ENCODE measurements around the gene STH. TPM values are rescaled to one million over a fixed set of nuclear protein-coding genes. Genes with fewer than 3 reads are reported as not detected.

STH gene
- total and polyA plus RNA-seq, 10 of the 15 experiments (the other 5 are each of a cell fraction or from before 2014, with no cell fraction given), result not detected

DNA sequence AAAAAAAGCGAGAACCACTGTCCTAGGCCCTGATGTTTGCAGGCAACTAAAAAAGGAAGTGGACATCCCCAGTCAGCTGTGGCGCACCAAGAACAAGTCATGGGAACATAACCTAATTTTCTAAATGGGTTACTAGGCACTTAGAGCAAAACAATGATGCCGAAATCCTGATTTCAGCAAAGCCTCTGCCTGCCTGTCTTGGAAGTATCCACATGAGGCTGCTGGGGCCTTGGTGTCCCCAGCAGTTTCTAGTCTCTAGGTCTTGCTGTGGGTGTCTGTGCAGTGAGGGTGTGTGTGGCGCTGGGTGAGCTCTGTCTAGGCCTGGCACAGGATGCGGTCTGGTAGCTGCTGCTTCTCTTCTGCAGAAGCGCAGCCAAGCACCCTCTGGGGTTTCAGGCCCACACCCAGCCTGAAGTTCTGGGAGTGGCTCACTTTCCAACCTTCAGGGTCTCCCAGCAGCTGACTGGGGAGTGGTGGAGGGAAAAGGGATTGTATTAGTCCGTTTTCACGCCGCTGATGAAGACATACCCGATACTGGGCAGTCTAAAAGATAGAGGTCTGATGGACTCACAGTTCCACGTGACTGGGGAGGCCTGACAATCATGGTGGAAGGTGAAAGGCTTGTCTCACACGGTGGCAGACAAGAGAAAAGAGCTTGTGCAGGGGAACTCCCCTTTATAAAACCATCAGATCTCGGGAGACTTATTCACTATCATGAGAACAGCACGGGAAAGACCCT lies 21.1 kb downstream of the STH start:
- in situ Hi-C loops (cut with MboI) (no loop called here), intact Hi-C loops (cut with micrococcal nuclease; ENCODE audit: unreplicated experiment) (no loop called here)
- no TSS peak for BruUV-seq (replicated peaks)
- peak; percentile 93 for ATAC-seq
- CTCF ChIA-PET, result interaction anchor here (0.6 to 1.8 kb wide), 5 partner anchors 17 to 267 kb away, joined by 3 to 4 read pairs (median 3); no protein-coding TSS in a partner anchor
- Histone ChIP-seq H3K36me3 (ENCODE audit: control insufficient read depth in 2 of 2, insufficient read depth in 2 of 2, low read length in 1 of 2) (no peaks in the 10 kb centered on the region), H3K9me3 (replicated peaks; ENCODE audit: control insufficient read depth, insufficient read depth, low read length) (no peaks in the 10 kb centered on the region), H3K4me2 (ENCODE audit: control insufficient read depth, insufficient read depth) (no peak overlapping the region), H3K27me3 (replicated peaks in 1 of 2; ENCODE audit: control insufficient read depth in 2 of 2, insufficient read depth in 2 of 2, low read length in 1 of 2) (no peaks in the 10 kb centered on the region), H3K4me1 (ENCODE audit: control insufficient read depth, insufficient read depth, low read length) (peaks cover 9% of the 10 kb centered on the region; the same call in 1 of the 2 replicates), H3K4me3 (no peak overlapping the region), H3K27ac (ENCODE audit: control insufficient read depth, insufficient read depth) (no peak overlapping the region), H3K79me2 (ENCODE audit: control insufficient read depth, insufficient read depth, low read length) (no peaks in the 10 kb centered on the region), H2AFZ (ENCODE audit: control insufficient read depth, low read depth, low read length) (peak overlapping the region; percentile 63), H3K9ac (ENCODE audit: control insufficient read depth, insufficient read depth, low read length) (no peak overlapping the region), H4K20me1 (ENCODE audit: control insufficient read depth, insufficient read depth) (no peaks in the 10 kb centered on the region)
- POLR2A ChIA-PET, result interaction anchor here (1.3 kb wide), 1 partner anchor 125 kb away, joined by 7 read pairs; no protein-coding TSS in a partner anchor
- DNase-seq (ENCODE audit: low read depth, low spot score), result peak; percentile 39
- RAD21 ChIA-PET (ENCODE audit: unreplicated experiment), result interaction anchor here (0.7 to 1.3 kb wide), 4 partner anchors 14 to 173 kb away, joined by 3 read pairs; partner anchors contain the start of gene KANSL1
- 30% methylated on average over 14 of the region's 14 CpGs for WGBS (ENCODE audit: insufficient coverage, insufficient replicate concordance, low lambda C conversion rate, missing lambda C conversion rate)
- FAIRE-seq, result no peak
- SMC1A ChIA-PET (ENCODE audit: uncharacterized antibody, unreplicated experiment), result interaction anchor here (0.6 to 2.2 kb wide), 6 partner anchors 14 to 193 kb away, joined by 3 to 9 read pairs (median 3); partner anchors contain the start of gene KANSL1
- TF ChIP-seq JUND (IDR thresholded peaks at IDR 0.05; ENCODE audit: low read depth, low read length) (no peak), MTA2 (IDR thresholded peaks at IDR 0.05; ENCODE audit: low read depth) (0 out of 2 replicates have a peak, but pooled peaks have one; percentile 17), SMARCA5 (IDR thresholded peaks at IDR 0.05) (0 out of 2 replicates have a peak, but pooled peaks have one; percentile 15), CHD1 (IDR thresholded peaks at IDR 0.05; ENCODE audit: low read depth, low read length) (no peak), TBL1XR1 (IDR thresholded peaks at IDR 0.05; ENCODE audit: low read depth, low read length) (no peak), RUNX3 (IDR thresholded peaks at IDR 0.05; ENCODE audit: low read length) (0 out of 2 replicates have a peak, but pooled peaks have one; percentile 11), BHLHE40 (IDR thresholded peaks at IDR 0.05; ENCODE audit: borderline replicate concordance in 1 of 2, low read depth in 2 of 2, low read length in 1 of 2) (peak in 1 of 2 experiments; percentile 51; a peak in 1 of 4 replicates), RAD51 (IDR thresholded peaks at IDR 0.05) (peak; percentile 77)
- TF ChIP-seq, protein P1, sequence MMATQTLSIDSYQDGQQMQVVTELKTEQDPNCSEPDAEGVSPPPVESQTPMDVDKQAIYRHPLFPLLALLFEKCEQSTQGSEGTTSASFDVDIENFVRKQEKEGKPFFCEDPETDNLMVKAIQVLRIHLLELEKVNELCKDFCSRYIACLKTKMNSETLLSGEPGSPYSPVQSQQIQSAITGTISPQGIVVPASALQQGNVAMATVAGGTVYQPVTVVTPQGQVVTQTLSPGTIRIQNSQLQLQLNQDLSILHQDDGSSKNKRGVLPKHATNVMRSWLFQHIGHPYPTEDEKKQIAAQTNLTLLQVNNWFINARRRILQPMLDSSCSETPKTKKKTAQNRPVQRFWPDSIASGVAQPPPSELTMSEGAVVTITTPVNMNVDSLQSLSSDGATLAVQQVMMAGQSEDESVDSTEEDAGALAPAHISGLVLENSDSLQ (IDR thresholded peaks at IDR 0.05), result peak; percentile 54; the same call in 1 of the 2 replicates
- TF ChIP-seq, protein P2, sequence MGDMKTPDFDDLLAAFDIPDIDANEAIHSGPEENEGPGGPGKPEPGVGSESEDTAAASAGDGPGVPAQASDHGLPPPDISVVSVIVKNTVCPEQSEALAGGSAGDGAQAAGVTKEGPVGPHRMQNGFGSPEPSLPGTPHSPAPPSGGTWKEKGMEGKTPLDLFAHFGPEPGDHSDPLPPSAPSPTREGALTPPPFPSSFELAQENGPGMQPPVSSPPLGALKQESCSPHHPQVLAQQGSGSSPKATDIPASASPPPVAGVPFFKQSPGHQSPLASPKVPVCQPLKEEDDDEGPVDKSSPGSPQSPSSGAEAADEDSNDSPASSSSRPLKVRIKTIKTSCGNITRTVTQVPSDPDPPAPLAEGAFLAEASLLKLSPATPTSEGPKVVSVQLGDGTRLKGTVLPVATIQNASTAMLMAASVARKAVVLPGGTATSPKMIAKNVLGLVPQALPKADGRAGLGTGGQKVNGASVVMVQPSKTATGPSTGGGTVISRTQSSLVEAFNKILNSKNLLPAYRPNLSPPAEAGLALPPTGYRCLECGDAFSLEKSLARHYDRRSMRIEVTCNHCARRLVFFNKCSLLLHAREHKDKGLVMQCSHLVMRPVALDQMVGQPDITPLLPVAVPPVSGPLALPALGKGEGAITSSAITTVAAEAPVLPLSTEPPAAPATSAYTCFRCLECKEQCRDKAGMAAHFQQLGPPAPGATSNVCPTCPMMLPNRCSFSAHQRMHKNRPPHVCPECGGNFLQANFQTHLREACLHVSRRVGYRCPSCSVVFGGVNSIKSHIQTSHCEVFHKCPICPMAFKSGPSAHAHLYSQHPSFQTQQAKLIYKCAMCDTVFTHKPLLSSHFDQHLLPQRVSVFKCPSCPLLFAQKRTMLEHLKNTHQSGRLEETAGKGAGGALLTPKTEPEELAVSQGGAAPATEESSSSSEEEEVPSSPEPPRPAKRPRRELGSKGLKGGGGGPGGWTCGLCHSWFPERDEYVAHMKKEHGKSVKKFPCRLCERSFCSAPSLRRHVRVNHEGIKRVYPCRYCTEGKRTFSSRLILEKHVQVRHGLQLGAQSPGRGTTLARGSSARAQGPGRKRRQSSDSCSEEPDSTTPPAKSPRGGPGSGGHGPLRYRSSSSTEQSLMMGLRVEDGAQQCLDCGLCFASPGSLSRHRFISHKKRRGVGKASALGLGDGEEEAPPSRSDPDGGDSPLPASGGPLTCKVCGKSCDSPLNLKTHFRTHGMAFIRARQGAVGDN (IDR thresholded peaks at IDR 0.05), result peak; percentile 87; the same call in 1 of the 2 replicates
- TF ChIP-seq, protein P3, sequence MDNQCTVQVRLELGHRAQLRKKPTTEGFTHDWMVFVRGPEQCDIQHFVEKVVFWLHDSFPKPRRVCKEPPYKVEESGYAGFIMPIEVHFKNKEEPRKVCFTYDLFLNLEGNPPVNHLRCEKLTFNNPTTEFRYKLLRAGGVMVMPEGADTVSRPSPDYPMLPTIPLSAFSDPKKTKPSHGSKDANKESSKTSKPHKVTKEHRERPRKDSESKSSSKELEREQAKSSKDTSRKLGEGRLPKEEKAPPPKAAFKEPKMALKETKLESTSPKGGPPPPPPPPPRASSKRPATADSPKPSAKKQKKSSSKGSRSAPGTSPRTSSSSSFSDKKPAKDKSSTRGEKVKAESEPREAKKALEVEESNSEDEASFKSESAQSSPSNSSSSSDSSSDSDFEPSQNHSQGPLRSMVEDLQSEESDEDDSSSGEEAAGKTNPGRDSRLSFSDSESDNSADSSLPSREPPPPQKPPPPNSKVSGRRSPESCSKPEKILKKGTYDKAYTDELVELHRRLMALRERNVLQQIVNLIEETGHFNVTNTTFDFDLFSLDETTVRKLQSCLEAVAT (IDR thresholded peaks at IDR 0.05), result peak; percentile 46; the same call in 1 of the 2 replicates
- TF ChIP-seq, protein P4, sequence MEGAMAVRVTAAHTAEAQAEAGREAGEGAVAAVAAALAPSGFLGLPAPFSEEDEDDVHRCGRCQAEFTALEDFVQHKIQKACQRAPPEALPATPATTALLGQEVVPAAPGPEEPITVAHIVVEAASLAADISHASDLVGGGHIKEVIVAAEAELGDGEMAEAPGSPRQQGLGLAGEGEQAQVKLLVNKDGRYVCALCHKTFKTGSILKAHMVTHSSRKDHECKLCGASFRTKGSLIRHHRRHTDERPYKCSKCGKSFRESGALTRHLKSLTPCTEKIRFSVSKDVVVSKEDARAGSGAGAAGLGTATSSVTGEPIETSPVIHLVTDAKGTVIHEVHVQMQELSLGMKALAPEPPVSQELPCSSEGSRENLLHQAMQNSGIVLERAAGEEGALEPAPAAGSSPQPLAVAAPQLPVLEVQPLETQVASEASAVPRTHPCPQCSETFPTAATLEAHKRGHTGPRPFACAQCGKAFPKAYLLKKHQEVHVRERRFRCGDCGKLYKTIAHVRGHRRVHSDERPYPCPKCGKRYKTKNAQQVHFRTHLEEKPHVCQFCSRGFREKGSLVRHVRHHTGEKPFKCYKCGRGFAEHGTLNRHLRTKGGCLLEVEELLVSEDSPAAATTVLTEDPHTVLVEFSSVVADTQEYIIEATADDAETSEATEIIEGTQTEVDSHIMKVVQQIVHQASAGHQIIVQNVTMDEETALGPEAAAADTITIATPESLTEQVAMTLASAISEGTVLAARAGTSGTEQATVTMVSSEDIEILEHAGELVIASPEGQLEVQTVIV (IDR thresholded peaks at IDR 0.05; ENCODE audit: borderline replicate concordance, partially characterized antibody), result no peak

All from GM12878 (cell line).